ENCODE data around the gene H2BK1.
A peak's percentile ranks its signal among the peaks of the same experiment; 100 is the strongest.

H2BK1 gene

GRCh38 chr7:151198945-151199848 is 11.1 kb downstream of the H2BK1 start:
- peak; percentile 36 for DNase-seq

- no peak for DNase-seq
Measured at GRCh38 chr7:151197932-151198331, 12.4 kb downstream of the H2BK1 start.

DNA sequence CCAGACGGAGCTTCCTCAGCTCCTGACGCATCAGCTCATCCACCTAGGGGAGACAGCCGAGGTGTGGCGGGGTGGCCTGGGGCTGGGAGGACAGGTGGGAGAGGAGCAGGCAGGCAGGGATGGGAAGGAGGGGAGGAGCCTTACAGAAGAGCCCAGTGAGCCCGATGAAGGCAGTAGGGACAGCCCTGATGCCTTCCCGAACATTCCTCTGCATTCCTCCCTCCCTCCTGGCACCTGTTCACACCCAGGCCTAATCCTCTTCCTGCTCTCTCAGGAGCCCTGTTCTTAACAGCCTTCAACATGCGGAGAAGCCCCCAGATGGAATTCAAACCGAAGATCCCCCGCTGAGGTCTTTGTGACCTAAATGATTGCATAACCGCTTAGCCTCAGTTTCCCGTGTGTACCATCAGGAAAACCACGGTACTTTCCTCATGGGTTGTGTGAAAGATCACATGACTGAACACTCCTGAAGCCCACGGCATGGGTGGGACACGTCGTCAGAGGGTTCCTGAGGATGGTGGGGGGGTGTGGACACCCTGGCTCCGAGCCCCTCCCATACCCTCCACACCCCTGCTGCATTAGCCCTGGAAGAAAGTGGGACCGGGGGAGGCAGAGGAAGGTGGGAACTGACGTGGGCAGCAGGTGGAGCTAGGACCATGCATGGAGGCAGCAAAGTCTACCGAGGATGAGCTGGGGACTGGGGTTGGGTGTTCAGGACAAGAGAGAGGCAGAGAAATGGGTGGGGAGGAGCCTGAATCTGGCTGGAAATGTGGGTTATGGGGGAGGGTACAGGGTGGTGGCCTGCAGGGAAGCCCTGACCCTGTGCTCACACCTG is 14.5 kb downstream of the H2BK1 start:
- no peak for DNase-seq

DNA sequence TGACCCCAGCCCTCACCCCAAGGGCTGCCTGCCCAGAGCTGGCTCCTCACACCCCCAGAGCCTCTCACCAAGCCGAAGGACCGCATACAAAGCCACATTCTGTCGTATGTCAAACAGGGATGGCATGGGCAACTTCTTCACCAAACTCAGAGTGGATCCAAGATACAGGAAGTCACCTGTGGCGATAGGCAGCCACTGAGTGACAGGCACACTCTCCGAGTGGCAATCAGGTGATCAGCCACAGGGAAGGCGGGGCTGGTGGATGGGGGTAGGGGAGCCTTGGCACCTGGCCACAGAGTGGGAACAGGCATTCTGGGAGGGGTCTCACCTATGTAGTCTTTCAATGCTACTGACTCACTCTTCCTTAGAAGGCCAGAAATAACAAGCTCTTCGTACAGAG is 16.1 kb downstream of the H2BK1 start:
- DNase-seq, result no peak

- DNase-seq, result no peak
Measured at GRCh38 chr7:151193203-151193978, 16.9 kb downstream of the H2BK1 start.

DNA sequence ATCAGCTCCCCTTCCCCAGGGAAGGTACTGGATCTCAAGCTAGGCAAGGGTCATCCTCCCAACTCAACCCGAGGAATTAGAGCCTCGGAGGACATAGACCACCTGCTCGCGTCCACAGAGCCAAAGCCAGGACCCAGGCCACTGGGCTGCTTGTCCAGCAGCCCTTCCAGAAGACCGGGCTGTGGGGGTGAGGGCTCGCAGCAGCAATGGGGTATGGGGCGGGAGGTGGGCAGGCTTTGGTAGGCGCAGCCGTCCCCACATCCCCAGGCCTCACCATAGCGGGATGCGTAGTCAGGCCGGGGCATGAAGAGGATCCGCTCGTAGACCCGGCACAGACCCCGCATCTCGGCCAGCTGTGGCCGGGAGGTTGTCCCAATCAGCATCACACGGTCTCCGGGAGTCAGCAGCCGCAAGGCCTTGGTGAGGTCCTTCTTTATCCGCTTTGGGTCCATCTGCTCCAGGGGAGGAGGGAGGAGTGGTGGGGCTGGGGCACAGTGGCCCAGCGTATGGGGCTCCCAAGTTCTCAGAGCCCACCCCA is 18.2 kb downstream of the H2BK1 start:
- DNase-seq, result no peak

DNA sequence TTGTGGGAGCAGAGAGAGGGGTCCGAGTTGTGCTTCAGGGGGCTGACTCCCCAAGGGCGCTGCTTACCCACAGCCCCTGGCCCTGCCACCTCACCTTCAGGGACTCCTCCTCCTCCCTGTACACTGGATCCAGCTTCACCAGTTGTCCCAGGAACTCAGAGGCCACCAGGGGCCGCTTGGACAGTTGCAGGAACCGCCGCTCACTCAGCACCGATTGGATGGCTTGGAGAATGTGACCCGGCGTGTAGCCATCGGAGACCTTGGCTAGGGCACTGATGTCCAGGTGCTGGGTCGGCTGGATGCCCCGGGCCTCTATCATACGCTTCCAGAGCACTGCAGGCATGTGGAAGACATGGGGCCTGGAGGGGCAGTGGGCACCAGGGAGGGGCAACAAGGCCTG is 18.7 kb downstream of the H2BK1 start:
- DNase-seq, result no peak

- DNase-seq, result no peak
Measured at GRCh38 chr7:151189038-151189437, 21.2 kb downstream of the H2BK1 start.

GRCh38 chr7:151188252-151188542 is 22.1 kb downstream of the H2BK1 start:
- no peak for DNase-seq

DNA sequence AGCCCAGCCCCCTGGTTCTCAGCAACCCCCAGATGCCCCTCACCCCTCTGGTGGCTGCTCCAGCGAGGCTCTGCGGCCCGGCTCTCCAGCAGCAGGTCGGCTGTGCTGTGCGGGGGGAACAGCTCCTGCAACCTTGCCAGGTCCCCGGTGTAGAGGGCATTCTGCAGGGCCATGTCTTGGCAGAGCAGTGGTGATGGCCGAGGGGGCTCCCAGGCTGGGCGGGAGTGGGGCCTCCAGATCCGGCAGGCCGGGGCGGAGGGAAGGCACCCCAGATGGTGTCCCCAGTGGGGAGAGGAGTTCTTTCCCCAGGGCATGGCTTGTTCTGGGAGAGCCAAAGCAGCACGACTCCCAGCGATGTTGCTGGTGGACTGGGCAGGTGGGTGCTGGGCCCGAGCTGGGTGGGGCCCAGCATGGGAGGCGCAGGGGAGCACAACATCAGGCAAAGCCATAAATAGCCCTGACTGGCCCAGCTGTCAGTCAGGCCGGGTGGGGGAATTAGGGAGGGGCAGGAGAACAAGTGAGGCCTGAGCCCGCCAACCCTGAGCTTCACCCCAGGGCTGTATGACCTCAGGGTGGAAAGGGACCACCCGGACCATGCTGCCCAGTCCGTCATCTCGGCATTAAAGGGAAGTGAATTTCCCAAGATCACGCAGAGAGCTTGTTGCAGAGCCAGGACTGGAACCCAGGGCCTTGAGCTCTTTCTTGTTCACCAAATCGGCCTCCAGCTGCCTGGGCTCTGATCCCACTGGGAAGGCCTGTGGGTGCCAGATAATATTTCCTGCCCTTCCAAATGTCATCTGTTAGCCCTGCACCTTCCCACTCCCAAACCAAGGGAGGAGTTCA is 22.7 kb downstream of the H2BK1 start:
- DNase-seq, result no peak

DNA sequence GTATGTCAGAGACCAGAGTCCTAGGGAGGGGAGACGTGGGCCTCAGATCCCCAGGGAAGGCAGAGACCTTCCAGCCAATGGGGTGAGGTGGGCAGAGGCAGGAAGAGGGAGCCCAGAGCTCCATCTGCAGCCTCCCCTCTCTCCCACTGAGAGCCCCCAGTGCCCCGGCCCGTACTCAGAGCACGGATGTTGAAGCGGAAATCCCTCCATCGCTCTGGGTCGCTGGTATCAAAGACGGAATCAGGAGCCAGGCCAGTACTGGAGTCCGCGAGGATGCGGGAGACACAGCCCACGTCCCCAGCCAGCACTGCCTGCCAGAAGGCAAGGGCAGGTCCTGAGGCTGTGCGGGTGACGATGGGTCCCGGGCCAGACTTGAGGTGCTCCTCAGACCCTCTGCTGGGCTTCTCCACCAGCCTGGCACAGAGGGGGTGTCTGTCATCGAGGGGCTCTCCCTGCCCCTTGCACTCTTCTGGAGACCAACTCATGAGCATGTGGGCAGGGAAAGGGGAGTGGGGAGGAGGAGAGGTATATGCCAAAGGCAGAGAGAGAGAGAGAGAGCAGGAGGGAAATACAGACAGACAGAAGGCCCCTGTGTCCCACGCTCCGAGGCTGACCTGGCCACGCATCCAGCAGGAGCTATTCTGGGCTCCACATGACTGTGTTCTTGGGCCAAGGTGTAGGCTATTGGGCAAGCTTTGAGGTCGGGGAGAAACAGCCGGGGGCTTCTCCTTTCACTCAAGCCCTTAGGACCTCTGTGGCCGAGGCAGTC is 23.5 kb downstream of the H2BK1 start, which contains the start of gene ASB10:
Gene ASB10 (minus strand): TSS at position 611 of the 769 bp plus-strand sequence. CDS start 120 bp downstream, at position 491.
- no peak for DNase-seq

- no peak for DNase-seq
Measured at GRCh38 chr7:151185762-151186639, 24.3 kb downstream of the H2BK1 start.

- no peak for DNase-seq
Measured at GRCh38 chr7:151181011-151181431, 29.3 kb downstream of the H2BK1 start.

DNA sequence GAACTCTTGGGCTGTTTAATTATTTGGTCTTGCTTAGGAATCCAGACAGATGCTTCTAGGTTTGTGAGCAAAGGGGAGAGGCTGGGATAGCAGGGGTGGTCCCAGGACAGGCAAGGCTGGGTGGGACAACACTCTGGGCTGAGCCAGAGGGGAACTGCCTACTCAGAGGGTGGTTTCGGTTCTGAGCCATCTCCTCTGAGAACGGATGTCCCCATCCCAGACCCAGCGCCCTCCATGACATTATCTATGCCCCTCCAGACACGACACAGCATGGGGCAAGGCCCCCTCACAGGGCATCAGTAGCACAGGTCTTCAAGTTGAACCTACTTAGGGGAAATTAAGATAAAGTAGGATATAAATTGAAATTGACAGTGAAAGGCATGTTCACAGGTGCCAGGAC is 30.3 kb downstream of the H2BK1 start:
- DNase-seq, result no peak

- DNase-seq, result no peak
Measured at GRCh38 chr7:151179287-151179860, 30.9 kb downstream of the H2BK1 start.

GRCh38 chr7:151178831-151179230 is 31.5 kb downstream of the H2BK1 start:
- DNase-seq, result no peak

GRCh38 chr7:151178236-151178635 is 32.1 kb downstream of the H2BK1 start:
- no peak for DNase-seq

GRCh38 chr7:151177310-151177709 is 33.0 kb downstream of the H2BK1 start:
- DNase-seq, result no peak

GRCh38 chr7:151176401-151176800 is 33.9 kb downstream of the H2BK1 start:
- no peak for DNase-seq

Measured in NCI-H446 treated with DMSO at 0.1 percent for 48 hours (cell line).